ENCODE results near the gene RBM45. TPM values are rescaled to one million over a fixed set of nuclear protein-coding genes. Genes with fewer than 3 reads are reported as not detected.
"Not testable (repeated sequence)": the region's sequence is repeated elsewhere in the genome, so short reads cannot be mapped to it uniquely, and the experiment has no call there.

The RBM45 gene
- total RNA-seq, 2 experiments from 2014 or later, result 5.7 to 5.8 TPM

DNA sequence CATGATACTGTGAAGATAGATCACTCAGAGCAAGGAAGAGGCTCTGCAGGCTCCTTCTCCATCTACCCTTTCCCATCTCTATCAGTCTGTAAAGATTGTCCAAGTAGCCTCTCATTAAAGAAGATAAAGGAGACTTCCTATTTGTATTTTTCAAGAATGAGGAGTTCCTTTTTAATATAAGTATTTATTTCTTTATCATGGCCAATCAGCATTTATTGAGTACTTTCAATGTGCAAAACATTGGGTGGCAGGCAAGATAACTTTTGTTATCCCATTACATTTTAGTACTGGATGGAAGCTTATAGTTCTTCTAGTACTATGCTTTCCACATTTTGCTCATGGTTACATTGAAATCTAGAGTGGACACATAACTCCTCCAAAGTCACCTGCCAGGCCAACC lies 36.1 kb upstream of the RBM45 start:
- no peak for DNase-seq
- Mint-ChIP-seq H3K27me3 (ENCODE audit: low read depth) (peaks cover 45% of the 10 kb centered on the region), H3K36me3 (ENCODE audit: low read depth) (no peaks in the 10 kb centered on the region), H3K4me1 (ENCODE audit: low read depth) (peaks cover 10% of the 10 kb centered on the region), H3K9me3 (no peaks in the 10 kb centered on the region), H3K27ac (no peak overlapping the region), H3K4me3 (no peak overlapping the region)
- CTCF ChIA-PET, result no interaction called here
- intact Hi-C loops (cut with micrococcal nuclease), result no loop called here

DNA sequence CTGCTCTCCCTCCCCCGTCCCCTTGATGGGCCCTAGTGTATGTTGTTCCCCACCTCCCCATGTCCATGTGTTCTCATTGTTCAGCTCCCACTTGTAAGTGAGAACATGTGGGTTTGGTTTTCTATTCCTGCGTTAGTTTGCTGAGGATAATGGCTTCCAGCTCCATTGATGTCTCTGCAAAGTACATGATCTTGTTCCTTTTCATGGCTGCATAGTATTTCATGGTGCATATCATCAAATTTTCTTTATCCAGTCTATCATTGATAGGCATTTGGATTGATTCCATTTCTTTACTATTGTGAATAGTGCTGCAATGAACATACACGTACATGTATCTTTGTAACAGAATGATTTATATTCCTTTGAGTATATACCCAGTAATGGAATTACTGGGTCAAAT lies 33.0 kb upstream of the RBM45 start:
- H3K9me3 Mint-ChIP-seq; DNase-seq; H3K36me3 Mint-ChIP-seq (ENCODE audit: low read depth); intact Hi-C loops (cut with micrococcal nuclease); H3K4me3 Mint-ChIP-seq; H3K4me1 Mint-ChIP-seq (ENCODE audit: low read depth); H3K27ac Mint-ChIP-seq: not testable (repeated sequence)
- CTCF ChIA-PET, result interaction anchor here (1.2 kb wide), 1 partner anchor 33 kb away, joined by 4 read pairs; the partner anchor contains the start of gene RBM45
- H3K27me3 Mint-ChIP-seq (ENCODE audit: low read depth), result peaks cover 22% of the 10 kb centered on the region

DNA sequence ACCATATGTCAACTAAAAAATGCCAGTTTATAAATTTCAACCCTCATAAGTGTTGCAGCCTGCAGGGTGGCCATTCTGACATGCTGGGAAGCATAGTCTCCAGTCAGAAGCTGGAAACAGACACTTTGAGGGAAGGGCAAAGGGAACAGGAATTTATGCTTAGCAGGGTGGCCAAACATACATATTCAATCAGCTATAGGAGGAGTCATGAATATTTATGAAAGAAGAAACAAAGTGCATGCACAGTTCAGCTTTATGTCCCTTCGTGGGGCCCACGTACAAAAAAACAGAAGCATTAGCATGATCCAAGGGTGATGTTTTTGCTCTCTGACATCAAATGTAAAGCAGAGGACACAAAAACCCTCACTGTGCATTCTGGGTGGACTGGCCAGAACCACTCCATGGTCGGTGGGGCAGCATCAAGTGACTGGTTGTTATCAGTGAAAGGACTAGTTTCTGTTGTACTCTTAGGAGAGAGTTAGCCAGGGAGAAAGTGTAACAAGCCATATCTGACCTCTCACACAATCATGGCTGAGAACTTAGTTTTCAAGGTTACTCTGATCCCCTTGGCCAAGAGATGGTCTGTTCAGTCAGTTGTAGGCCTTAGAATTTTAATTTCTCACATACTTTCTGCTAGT lies 29.7 kb upstream of the RBM45 start:
- no peaks in the 10 kb centered on the region for H3K4me1 Mint-ChIP-seq (ENCODE audit: low read depth)
- peaks cover 11% of the 10 kb centered on the region for H3K27me3 Mint-ChIP-seq (ENCODE audit: low read depth)
- H3K36me3 Mint-ChIP-seq (ENCODE audit: low read depth), result no peaks in the 10 kb centered on the region
- H3K9me3 Mint-ChIP-seq, result no peaks in the 10 kb centered on the region
- no peak for DNase-seq
- H3K4me3 Mint-ChIP-seq, result no peak overlapping the region
- intact Hi-C loops (cut with micrococcal nuclease), result no loop called here
- CTCF ChIA-PET, result no interaction called here
- H3K27ac Mint-ChIP-seq, result no peak overlapping the region

DNA sequence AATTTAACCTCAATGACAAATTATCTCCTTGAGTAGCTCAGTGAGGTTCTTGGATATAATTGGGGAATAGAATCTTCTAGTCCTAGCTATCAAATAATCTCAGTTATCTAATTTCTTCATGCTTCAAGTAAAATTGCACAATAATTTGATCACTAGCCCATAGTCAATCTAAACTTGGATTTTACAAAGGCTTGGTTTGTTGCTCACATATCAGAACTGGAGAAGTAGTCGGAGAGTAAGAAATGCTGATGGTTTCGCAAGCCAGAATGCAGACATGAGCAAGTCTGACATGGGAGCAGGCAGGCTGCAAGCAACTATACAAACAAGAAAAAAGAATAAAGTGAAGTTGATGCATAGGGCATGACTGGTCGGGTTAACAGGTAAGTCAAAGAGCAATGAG lies 28.0 kb upstream of the RBM45 start:
- intact Hi-C loops (cut with micrococcal nuclease), result no loop called here
- Mint-ChIP-seq H3K27me3 (ENCODE audit: low read depth) (peaks cover 9% of the 10 kb centered on the region), H3K4me3 (no peak overlapping the region), H3K4me1 (ENCODE audit: low read depth) (no peaks in the 10 kb centered on the region), H3K27ac (no peak overlapping the region), H3K9me3 (no peaks in the 10 kb centered on the region), H3K36me3 (ENCODE audit: low read depth) (no peaks in the 10 kb centered on the region)
- CTCF ChIA-PET, result no interaction called here
- no peak for DNase-seq

DNA sequence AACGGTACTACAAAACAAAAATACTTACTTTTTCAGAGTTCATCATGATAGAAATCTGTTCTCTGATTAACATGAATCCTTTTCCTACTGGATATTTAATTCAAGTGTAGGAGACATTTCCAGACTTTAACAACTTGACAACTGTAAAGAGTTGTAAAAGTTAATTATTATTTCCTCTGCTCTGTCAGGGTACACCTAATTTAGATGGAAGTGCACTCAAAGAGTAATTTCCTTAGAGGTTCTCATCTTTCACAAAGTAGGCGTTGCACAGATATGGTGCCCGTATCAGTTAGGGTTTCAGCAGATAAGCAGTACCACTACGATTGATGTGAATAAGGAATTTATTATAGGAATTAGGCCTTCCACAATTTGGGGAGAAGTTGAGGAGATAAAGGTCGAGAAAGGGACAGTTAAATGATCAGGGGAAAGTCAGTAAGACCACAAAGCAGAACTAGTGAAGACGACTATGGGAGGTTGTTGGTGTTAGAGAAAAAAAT lies 23.4 kb upstream of the RBM45 start:
- CTCF ChIA-PET, result no interaction called here
- H3K36me3 Mint-ChIP-seq (ENCODE audit: low read depth), result no peaks in the 10 kb centered on the region
- H3K4me3 Mint-ChIP-seq, result no peak overlapping the region
- DNase-seq, result no peak
- peaks cover 3% of the 10 kb centered on the region for H3K27me3 Mint-ChIP-seq (ENCODE audit: low read depth)
- no peak overlapping the region for H3K27ac Mint-ChIP-seq
- H3K9me3 Mint-ChIP-seq, result no peaks in the 10 kb centered on the region
- H3K4me1 Mint-ChIP-seq (ENCODE audit: low read depth), result no peaks in the 10 kb centered on the region
- intact Hi-C loops (cut with micrococcal nuclease), result no loop called here

DNA sequence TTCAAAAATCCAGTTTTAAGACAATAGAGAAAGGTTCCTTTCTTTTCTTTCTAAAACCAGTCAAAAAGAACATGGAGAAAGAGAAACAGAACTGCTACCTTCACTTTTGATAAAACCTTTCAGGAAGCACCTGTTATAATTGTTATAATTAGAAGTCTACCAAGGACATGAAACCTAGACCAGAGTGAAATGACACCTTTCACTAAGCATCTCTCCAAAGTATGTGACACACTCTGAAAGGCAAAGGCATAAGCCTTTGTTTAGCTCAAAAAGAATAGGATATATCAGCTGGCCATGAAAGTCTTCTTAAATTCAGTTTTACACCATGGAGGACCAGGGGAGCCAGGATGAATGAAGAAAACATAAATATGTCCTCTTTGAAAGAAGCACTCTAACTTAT lies 18.8 kb upstream of the RBM45 start:
- H3K9me3 Mint-ChIP-seq, result no peaks in the 10 kb centered on the region
- intact Hi-C loops (cut with micrococcal nuclease), result no loop called here
- H3K36me3 Mint-ChIP-seq (ENCODE audit: low read depth), result no peaks in the 10 kb centered on the region
- no peak overlapping the region for H3K4me3 Mint-ChIP-seq
- CTCF ChIA-PET, result interaction anchor here (0.7 kb wide), 1 partner anchor 727 kb away, joined by 3 read pairs; no protein-coding TSS in a partner anchor
- no peak for DNase-seq
- no peaks in the 10 kb centered on the region for H3K27me3 Mint-ChIP-seq (ENCODE audit: low read depth)
- H3K27ac Mint-ChIP-seq, result no peak overlapping the region
- H3K4me1 Mint-ChIP-seq (ENCODE audit: low read depth), result no peaks in the 10 kb centered on the region

DNA sequence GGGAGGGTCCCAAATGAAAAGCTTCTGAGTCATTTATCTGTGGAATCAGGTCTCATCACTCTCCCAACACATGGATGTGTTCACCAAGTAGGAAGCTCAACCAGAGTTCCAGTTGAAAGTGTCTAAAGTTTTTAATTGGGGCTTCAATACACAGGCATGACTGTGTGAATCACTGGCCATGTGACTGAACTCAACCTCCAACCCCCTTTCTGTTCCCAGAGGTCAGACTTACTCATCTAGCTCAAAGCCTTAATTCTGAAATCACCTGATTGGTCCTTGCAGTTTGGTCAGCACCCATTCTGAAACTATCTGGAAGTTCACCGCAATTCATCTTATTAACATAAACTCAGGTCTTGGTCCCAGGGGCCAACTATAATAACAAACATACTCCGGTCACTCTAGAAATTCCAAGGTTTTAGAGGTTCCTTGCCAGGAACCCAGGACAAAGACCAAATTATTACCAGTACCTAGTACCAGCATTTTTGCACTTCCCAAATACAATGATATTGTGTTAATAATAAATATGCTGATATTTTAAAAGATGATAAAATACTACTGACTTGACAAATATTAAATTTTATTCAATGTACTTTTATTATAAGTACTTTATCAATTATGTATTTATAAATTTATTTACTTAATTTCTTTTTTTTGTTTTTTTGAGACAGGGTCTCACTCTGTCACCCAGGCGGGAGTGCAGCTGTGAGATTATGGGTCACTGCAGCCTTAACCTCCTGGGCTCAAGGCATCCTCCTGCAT lies 10.7 kb upstream of the RBM45 start:
- no peak for DNase-seq
- no peaks in the 10 kb centered on the region for H3K4me1 Mint-ChIP-seq (ENCODE audit: low read depth)
- CTCF ChIA-PET, result interaction anchor here (1.5 kb wide), 1 partner anchor 11 kb away, joined by 6 read pairs; the partner anchor contains the start of gene RBM45
- intact Hi-C loops (cut with micrococcal nuclease), result no loop called here
- H3K4me3 Mint-ChIP-seq, result no peak overlapping the region
- H3K36me3 Mint-ChIP-seq (ENCODE audit: low read depth), result no peaks in the 10 kb centered on the region
- H3K9me3 Mint-ChIP-seq, result no peaks in the 10 kb centered on the region
- no peaks in the 10 kb centered on the region for H3K27me3 Mint-ChIP-seq (ENCODE audit: low read depth)
- H3K27ac Mint-ChIP-seq, result no peak overlapping the region

DNA sequence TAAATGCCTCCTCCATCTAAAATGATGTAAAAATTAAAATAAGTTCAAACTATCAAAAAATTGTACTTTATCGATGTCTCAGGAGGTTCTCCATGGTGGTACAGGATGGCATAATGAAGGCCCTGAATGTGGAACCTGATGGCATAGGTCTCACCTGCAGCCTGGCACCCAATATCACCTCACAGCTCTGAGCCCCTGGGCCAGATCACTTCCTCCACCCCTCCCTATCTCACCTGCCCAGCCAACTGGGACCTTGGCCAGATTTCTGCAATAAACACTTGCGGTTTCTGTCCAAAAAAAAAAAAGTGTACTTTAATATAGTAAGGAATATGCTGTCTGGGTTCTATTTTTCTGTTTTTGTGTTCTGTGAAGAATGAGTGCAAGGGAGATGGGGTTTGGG lies 6.7 kb upstream of the RBM45 start:
- intact Hi-C loops (cut with micrococcal nuclease), result no loop called here
- CTCF ChIA-PET, result no interaction called here
- Mint-ChIP-seq H3K27me3 (ENCODE audit: low read depth) (no peaks in the 10 kb centered on the region), H3K4me1 (ENCODE audit: low read depth) (peaks cover 2% of the 10 kb centered on the region), H3K27ac (no peak overlapping the region), H3K9me3 (no peaks in the 10 kb centered on the region), H3K4me3 (no peak overlapping the region), H3K36me3 (ENCODE audit: low read depth) (no peaks in the 10 kb centered on the region)
- DNase-seq, result no peak

DNA sequence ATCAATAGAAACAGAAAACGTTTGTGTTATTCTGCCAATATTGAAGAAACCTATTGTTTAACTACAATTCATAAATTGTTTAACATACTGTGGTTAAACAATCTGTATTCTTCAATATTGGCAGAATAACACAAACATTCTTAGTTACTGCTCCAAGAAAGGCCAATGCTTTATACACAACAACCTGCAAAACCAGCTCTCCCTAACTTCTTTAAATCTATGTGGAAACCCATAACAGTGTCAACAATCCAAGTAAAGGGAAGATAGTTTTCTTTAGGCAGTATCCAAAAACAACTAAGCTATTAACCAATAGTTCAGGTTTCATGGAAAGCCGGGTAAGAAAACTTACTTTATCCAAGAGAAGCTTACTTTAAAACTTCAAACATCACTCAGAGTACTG lies 6.2 kb upstream of the RBM45 start:
- H3K36me3 Mint-ChIP-seq (ENCODE audit: low read depth), result no peaks in the 10 kb centered on the region
- H3K9me3 Mint-ChIP-seq, result no peaks in the 10 kb centered on the region
- peaks cover 2% of the 10 kb centered on the region for H3K4me1 Mint-ChIP-seq (ENCODE audit: low read depth)
- no peak for DNase-seq
- no peak overlapping the region for H3K27ac Mint-ChIP-seq
- intact Hi-C loops (cut with micrococcal nuclease), result no loop called here
- no peak overlapping the region for H3K4me3 Mint-ChIP-seq
- CTCF ChIA-PET, result no interaction called here
- no peaks in the 10 kb centered on the region for H3K27me3 Mint-ChIP-seq (ENCODE audit: low read depth)

DNA sequence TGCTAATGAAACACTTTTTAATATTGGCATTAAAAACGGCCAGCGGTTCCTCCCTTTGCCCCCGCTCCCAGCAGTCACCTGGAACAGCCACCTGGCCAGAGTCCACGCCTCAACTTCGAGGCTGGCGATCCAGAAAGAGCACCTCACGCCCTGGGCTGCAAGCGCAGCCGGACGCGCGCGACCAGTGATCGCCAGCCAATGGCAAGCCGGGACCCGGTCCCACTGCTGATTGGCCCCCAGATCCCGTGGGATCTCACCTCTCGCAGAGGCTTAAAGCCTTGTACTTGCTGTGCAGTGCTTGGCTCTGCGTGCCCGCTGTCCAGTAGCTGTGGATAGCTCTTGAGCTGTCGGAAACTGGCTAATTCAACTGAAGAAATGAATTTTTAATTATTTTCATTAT lies 4.1 kb upstream of the RBM45 start:
- DNase-seq, result no peak
- peaks cover 9% of the 10 kb centered on the region for H3K4me1 Mint-ChIP-seq (ENCODE audit: low read depth)
- no peak overlapping the region for H3K4me3 Mint-ChIP-seq
- H3K27me3 Mint-ChIP-seq (ENCODE audit: low read depth), result no peaks in the 10 kb centered on the region
- CTCF ChIA-PET, result no interaction called here
- no peaks in the 10 kb centered on the region for H3K36me3 Mint-ChIP-seq (ENCODE audit: low read depth)
- intact Hi-C loops (cut with micrococcal nuclease), result no loop called here
- H3K27ac Mint-ChIP-seq, result no peak overlapping the region
- no peaks in the 10 kb centered on the region for H3K9me3 Mint-ChIP-seq

DNA sequence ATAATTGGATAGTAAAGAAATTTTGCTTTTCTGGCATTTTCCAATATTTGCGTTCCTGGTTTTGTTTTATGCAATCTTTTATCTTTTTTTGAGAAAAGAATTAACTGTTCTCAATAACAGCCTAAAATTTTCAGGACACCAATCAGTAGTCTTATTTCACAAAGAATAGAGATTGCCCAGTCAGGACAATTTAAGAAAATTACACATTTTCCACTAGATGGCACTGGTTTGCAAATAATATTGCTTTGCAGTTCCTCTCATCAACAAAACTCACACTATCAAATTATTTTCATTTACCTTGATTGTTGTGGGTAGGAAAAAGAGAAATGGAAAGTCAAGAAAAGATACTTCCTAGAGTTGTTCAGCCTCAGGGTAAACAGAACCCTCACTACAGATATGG lies 2.4 kb upstream of the RBM45 start:
- intact Hi-C loops (cut with micrococcal nuclease), result loop anchor here (1.0 to 10.0 kb wide), 8 partner anchors 128 to 925 kb away; partner anchors contain the start of gene FKBP7

DNA sequence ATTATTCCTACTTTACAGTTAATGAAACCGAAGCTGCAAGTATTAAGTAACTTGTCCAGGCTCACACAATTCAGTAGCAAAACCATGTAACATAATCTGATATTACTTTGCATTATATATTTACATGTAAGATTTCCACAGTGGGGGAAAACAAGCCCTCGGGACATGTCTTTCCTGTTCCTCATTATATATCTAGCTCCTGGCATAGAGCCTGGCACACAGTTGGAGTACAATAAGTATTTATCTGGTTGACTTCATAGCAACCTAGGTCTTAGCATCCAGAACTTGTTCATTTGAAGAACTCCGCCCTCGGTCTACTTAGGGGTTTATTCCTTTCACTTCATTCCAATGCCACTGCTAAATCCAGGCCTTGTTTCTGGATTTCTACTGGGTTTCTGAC lies 1.6 kb upstream of the RBM45 start:
- H3K36me3 Mint-ChIP-seq (ENCODE audit: low read depth), result no peaks in the 10 kb centered on the region
- intact Hi-C loops (cut with micrococcal nuclease), result loop anchor here (1.0 to 10.0 kb wide), 8 partner anchors 128 to 924 kb away; partner anchors contain the start of gene FKBP7
- CTCF ChIA-PET, result interaction anchor here (0.7 to 4.1 kb wide), 9 partner anchors 8 to 304 kb away, joined by 3 to 40 read pairs (median 4); no protein-coding TSS in a partner anchor
- H3K9me3 Mint-ChIP-seq, result no peaks in the 10 kb centered on the region
- no peaks in the 10 kb centered on the region for H3K27me3 Mint-ChIP-seq (ENCODE audit: low read depth)
- H3K27ac Mint-ChIP-seq, result no peak overlapping the region
- DNase-seq, result no peak
- peaks cover 33% of the 10 kb centered on the region for H3K4me1 Mint-ChIP-seq (ENCODE audit: low read depth)
- H3K4me3 Mint-ChIP-seq, result no peak overlapping the region

More for the DNA sequence above, 2.4 kb upstream of the RBM45 start:
- H3K4me1 Mint-ChIP-seq (ENCODE audit: low read depth), result peaks cover 24% of the 10 kb centered on the region
- CTCF ChIA-PET, result interaction anchor here (4.1 kb wide), 1 partner anchor 305 kb away, joined by 40 read pairs; no protein-coding TSS in a partner anchor
- no peaks in the 10 kb centered on the region for H3K27me3 Mint-ChIP-seq (ENCODE audit: low read depth)
- H3K36me3 Mint-ChIP-seq (ENCODE audit: low read depth), result no peaks in the 10 kb centered on the region
- no peaks in the 10 kb centered on the region for H3K9me3 Mint-ChIP-seq
- no peak for DNase-seq
- no peak overlapping the region for H3K4me3 Mint-ChIP-seq
- no peak overlapping the region for H3K27ac Mint-ChIP-seq

Data from activated naive CD4-positive, alpha-beta T cell treated with anti-CD3 and anti-CD28 coated beads for 36 hours (primary cell).